HepG2 (cell line): ENCODE data around the gene UMOD. TPM values are rescaled to one million over a fixed set of nuclear protein-coding genes. Genes with fewer than 3 reads are reported as not detected.
A peak's percentile ranks its signal among the peaks of the same experiment; 100 is the strongest.

Source experiments
- BORCS8-MEF2B ChIP-seq: sonication (generic); formaldehyde crosslinking; IDR thresholded peaks from 2 replicates; pipeline ENCODE4 v1.8.0; 2022; ENCODE audit warnings: mild to moderate bottlenecking, missing genetic modification reagents
- CBX2 ChIP-seq, 2 experiments: fragments of 200-600 bp in 1 of 2; sonication (generic); formaldehyde crosslinking in 1 of 2; IDR thresholded peaks; 2 replicates each; pipeline versions ENCODE4 v1.7.0 to v1.8.1; 2018 to 2022; ENCODE audit warnings: low read depth in 2 of 2, low read length in 1 of 2, mild to moderate bottlenecking in 1 of 2, missing genetic modification reagents in 1 of 2
- GPN1 ChIP-seq: sonication (generic); formaldehyde crosslinking; IDR thresholded peaks from 2 replicates; pipeline ENCODE4 v1.5.1; 2020; ENCODE audit warnings: missing genetic modification reagents, borderline replicate concordance
- NR2F6 ChIP-seq, 2 experiments: IDR thresholded peaks; 2 replicates each; pipeline ENCODE4 v1.6.1; 2016; ENCODE audit warnings: antibody characterized with exemption in 1 of 2, mild to moderate bottlenecking in 1 of 2
- SALL1 ChIP-seq: sonication (generic); formaldehyde crosslinking; IDR thresholded peaks from 2 replicates; pipeline ENCODE4 v1.8.0; 2022; ENCODE audit warnings: mild to moderate bottlenecking, missing genetic modification reagents
- THAP11 ChIP-seq: IDR thresholded peaks from 2 replicates; pipeline ENCODE4 v1.6.1; 2016; ENCODE audit warnings: missing biosample characterization, missing genetic modification reagents
- ZNF891 ChIP-seq: sonication (generic); formaldehyde crosslinking; IDR thresholded peaks from 2 replicates; pipeline ENCODE4 v1.5.0; 2020; ENCODE audit warnings: mild to moderate bottlenecking, missing genetic modification reagents
- polyA plus RNA-seq, 8 experiments: library from polyadenylated mRNA; depleted of rRNA in 3 of 8; stranded (reverse) in 7 of 8; unstranded in 1 of 8; fragments of >200 nt; fragmentation: Illumina TruSeq in 4 of 8; extraction: Trizol in 4 of 8; gene quantifications; 2 replicates each; pipeline versions ENCODE4 v1.2.1 to v1.2.3, GENCODE V29; 2011 to 2016; ENCODE audit warnings: low read depth in 4 of 8, missing spikeins in 1 of 8, mixed read lengths in 1 of 8; ENCODE audit not compliant: insufficient read depth in 1 of 8
- total RNA-seq, 5 experiments: library from RNA; depleted of rRNA; stranded (reverse); fragments of >200 nt; fragmentation: Illumina TruSeq; extraction: Trizol; gene quantifications; 2 replicates each; pipeline ENCODE4 v1.2.3, GENCODE V29; 2016; ENCODE audit warnings: low read depth in 1 of 5
- TF ChIP-seq, protein P1 (sequence below): sonication (generic); formaldehyde crosslinking; IDR thresholded peaks from 2 replicates; pipeline ENCODE4 v1.5.0; 2020; ENCODE audit warnings: missing genetic modification reagents
- TF ChIP-seq, protein P2 (sequence below): sonication (generic); formaldehyde crosslinking; IDR thresholded peaks from 2 replicates; pipeline ENCODE4 v1.8.0; 2022; ENCODE audit warnings: mild to moderate bottlenecking, missing genetic modification reagents, moderate library complexity
- TF ChIP-seq, protein P3 (sequence below): sonication (generic); formaldehyde crosslinking; IDR thresholded peaks from 2 replicates; pipeline ENCODE4 v1.5.1; 2020; ENCODE audit warnings: missing genetic modification reagents, mild to moderate bottlenecking, borderline replicate concordance
- TF ChIP-seq, protein P4 (sequence below): sonication (generic); formaldehyde crosslinking; IDR thresholded peaks from one replicate; pipeline ENCODE4 v1.5.1; 2020; ENCODE audit warnings: mild to moderate bottlenecking, missing genetic modification reagents; ENCODE audit errors: not compliant biosample characterization
- TF ChIP-seq, protein P5 (sequence below): IDR thresholded peaks from 2 replicates; pipeline ENCODE4 v1.6.1; 2016

UMOD gene
- total and polyA plus RNA-seq, 2 of the 13 experiments (the other 11 are each of a cell fraction or from before 2014, with no cell fraction given): not detected

DNA sequence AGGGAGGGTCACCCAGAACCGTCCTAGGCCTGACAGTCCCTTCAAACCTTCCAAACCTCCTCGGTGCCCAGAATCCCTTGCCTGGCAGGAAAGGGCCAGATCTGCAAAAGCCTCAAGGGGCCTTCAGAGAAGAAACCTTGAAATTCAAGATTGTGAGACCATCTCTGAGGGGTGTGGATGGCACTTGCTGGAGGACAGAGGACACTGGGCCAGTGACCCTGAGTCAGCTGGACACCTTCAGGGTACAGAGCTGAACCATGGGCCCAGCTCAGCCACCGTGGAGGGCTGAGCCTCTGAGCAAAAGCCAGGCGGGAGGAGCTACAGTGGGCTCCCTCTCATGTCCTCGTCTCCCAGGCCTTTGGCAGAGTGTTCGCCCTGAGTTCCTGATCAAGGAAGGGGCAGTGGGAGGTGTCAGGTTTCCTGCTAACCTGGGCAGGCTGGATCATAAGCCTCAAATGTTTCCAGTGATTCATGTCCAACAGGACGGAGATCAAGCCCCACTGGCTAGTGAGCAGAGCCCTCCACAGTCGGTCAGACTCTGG, 49.0 kb upstream of the UMOD start (continued):
- TF ChIP-seq, protein P1, sequence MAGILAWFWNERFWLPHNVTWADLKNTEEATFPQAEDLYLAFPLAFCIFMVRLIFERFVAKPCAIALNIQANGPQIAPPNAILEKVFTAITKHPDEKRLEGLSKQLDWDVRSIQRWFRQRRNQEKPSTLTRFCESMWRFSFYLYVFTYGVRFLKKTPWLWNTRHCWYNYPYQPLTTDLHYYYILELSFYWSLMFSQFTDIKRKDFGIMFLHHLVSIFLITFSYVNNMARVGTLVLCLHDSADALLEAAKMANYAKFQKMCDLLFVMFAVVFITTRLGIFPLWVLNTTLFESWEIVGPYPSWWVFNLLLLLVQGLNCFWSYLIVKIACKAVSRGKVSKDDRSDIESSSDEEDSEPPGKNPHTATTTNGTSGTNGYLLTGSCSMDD (CRISPR knock-in tag): no peak
- TF ChIP-seq GPN1 (CRISPR knock-in tag) (no peak), THAP11 (CRISPR knock-in tag) (peak; percentile 51; the same call in 1 of the 2 replicates), SALL1 (CRISPR knock-in tag) (peak; percentile 78; the same call in 1 of the 2 replicates), NR2F6 (IDR thresholded peaks at IDR 0.05) (no peak), NR2F6 (CRISPR knock-in tag; IDR thresholded peaks at IDR 0.05) (peak; percentile 50; the same call in 1 of the 2 replicates), ZNF891 (CRISPR knock-in tag) (no peak), BORCS8-MEF2B (peak; percentile 89), CBX2 (IDR thresholded peaks at IDR 0.05; ENCODE audit: low read depth, low read length) (no peak), CBX2 (CRISPR knock-in tag; IDR thresholded peaks at IDR 0.05; ENCODE audit: low read depth) (no peak)
- TF ChIP-seq, protein P2, sequence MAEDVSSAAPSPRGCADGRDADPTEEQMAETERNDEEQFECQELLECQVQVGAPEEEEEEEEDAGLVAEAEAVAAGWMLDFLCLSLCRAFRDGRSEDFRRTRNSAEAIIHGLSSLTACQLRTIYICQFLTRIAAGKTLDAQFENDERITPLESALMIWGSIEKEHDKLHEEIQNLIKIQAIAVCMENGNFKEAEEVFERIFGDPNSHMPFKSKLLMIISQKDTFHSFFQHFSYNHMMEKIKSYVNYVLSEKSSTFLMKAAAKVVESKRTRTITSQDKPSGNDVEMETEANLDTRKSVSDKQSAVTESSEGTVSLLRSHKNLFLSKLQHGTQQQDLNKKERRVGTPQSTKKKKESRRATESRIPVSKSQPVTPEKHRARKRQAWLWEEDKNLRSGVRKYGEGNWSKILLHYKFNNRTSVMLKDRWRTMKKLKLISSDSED (CRISPR knock-in tag): no peak
- TF ChIP-seq, protein P3, sequence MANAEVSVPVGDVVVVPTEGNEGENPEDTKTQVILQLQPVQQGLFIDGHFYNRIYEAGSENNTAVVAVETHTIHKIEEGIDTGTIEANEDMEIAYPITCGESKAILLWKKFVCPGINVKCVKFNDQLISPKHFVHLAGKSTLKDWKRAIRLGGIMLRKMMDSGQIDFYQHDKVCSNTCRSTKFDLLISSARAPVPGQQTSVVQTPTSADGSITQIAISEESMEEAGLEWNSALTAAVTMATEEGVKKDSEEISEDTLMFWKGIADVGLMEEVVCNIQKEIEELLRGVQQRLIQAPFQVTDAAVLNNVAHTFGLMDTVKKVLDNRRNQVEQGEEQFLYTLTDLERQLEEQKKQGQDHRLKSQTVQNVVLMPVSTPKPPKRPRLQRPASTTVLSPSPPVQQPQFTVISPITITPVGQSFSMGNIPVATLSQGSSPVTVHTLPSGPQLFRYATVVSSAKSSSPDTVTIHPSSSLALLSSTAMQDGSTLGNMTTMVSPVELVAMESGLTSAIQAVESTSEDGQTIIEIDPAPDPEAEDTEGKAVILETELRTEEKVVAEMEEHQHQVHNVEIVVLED: 0 out of 2 replicates have a peak, but pooled peaks have one; percentile 22
- TF ChIP-seq, protein P4, sequence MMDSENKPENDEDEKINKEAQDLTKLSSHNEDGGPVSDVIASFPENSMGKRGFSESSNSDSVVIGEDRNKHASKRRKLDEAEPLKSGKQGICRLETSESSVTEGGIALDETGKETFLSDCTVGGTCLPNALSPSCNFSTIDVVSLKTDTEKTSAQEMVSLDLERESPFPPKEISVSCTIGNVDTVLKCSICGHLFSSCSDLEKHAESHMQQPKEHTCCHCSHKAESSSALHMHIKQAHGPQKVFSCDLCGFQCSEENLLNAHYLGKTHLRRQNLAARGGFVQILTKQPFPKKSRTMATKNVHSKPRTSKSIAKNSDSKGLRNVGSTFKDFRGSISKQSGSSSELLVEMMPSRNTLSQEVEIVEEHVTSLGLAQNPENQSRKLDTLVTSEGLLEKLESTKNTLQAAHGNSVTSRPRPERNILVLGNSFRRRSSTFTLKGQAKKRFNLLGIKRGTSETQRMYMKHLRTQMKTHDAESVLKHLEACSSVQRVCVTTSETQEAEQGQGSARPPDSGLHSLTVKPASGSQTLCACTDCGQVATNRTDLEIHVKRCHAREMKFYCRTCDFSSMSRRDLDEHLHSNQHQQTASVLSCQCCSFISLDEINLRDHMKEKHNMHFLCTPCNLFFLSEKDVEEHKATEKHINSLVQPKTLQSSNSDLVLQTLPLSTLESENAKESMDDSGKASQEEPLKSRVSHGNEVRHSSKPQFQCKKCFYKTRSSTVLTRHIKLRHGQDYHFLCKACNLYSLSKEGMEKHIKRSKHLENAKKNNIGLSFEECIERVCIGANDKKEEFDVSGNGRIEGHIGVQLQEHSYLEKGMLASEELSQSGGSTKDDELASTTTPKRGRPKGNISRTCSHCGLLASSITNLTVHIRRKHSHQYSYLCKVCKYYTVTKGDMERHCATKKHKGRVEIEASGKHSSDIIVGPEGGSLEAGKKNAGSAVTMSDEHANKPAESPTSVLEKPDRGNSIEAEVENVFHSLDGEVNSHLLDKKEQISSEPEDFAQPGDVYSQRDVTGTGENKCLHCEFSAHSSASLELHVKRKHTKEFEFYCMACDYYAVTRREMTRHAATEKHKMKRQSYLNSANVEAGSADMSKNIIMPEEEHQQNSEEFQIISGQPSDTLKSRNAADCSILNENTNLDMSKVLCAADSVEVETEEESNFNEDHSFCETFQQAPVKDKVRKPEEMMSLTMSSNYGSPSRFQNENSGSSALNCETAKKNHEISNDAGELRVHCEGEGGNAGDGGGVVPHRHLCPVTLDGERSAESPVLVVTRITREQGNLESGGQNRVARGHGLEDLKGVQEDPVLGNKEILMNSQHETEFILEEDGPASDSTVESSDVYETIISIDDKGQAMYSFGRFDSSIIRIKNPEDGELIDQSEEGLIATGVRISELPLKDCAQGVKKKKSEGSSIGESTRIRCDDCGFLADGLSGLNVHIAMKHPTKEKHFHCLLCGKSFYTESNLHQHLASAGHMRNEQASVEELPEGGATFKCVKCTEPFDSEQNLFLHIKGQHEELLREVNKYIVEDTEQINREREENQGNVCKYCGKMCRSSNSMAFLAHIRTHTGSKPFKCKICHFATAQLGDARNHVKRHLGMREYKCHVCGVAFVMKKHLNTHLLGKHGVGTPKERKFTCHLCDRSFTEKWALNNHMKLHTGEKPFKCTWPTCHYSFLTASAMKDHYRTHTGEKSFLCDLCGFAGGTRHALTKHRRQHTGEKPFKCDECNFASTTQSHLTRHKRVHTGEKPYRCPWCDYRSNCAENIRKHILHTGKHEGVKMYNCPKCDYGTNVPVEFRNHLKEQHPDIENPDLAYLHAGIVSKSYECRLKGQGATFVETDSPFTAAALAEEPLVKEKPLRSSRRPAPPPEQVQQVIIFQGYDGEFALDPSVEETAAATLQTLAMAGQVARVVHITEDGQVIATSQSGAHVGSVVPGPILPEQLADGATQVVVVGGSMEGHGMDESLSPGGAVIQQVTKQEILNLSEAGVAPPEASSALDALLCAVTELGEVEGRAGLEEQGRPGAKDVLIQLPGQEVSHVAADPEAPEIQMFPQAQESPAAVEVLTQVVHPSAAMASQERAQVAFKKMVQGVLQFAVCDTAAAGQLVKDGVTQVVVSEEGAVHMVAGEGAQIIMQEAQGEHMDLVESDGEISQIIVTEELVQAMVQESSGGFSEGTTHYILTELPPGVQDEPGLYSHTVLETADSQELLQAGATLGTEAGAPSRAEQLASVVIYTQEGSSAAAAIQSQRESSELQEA: peak; percentile 66
- TF ChIP-seq, protein P5, sequence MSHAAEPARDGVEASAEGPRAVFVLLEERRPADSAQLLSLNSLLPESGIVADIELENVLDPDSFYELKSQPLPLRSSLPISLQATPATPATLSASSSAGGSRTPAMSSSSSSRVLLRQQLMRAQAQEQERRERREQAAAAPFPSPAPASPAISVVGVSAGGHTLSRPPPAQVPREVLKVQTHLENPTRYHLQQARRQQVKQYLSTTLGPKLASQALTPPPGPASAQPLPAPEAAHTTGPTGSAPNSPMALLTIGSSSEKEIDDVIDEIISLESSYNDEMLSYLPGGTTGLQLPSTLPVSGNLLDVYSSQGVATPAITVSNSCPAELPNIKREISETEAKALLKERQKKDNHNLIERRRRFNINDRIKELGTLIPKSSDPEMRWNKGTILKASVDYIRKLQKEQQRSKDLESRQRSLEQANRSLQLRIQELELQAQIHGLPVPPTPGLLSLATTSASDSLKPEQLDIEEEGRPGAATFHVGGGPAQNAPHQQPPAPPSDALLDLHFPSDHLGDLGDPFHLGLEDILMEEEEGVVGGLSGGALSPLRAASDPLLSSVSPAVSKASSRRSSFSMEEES: peak; percentile 31; the same call in 1 of the 2 replicates
